ENCODE data around the gene MYRIP. TPM values are rescaled to one million over a fixed set of nuclear protein-coding genes. Genes with fewer than 3 reads are reported as not detected.

Gene MYRIP
- total and polyA plus RNA-seq, 3 donors from 2014 or later, result 2.4 to 5.8 (median 4.8) TPM

GRCh38 chr3:40098261-40098759 is 288.9 kb downstream of the MYRIP start:
- Histone ChIP-seq H3K9me3 (no peaks in the 10 kb centered on the region), H3K27me3 (no peaks in the 10 kb centered on the region), H3K27ac (no peak overlapping the region), H3K36me3 (ENCODE audit: low read depth, missing control alignments) (no peaks in the 10 kb centered on the region), H3K4me1 (no peaks in the 10 kb centered on the region), H3K4me3 (no peak overlapping the region)
- TF ChIP-seq CTCF (IDR thresholded peaks at IDR 0.05), result no peak
- no peak for TF ChIP-seq POLR2A (IDR thresholded peaks at IDR 0.05)
- intact Hi-C loops (cut with DNase I; ENCODE audit: low total_unique reads), result no loop called here
- no peak for DNase-seq

GRCh38 chr3:40099871-40100270 is 290.5 kb downstream of the MYRIP start:
- TF ChIP-seq POLR2A (IDR thresholded peaks at IDR 0.05), result no peak
- no peak for TF ChIP-seq CTCF (IDR thresholded peaks at IDR 0.05)
- Histone ChIP-seq H3K27me3 (no peaks in the 10 kb centered on the region), H3K27ac (no peak overlapping the region), H3K4me1 (no peaks in the 10 kb centered on the region), H3K9me3 (no peaks in the 10 kb centered on the region), H3K36me3 (ENCODE audit: low read depth, missing control alignments) (no peaks in the 10 kb centered on the region), H3K4me3 (no peak overlapping the region)
- 81 to 85% methylated on average over 7 of the region's 7 CpGs for WGBS, 2 donors
- DNase-seq, result no peak
- intact Hi-C loops (cut with DNase I; ENCODE audit: low total_unique reads), result no loop called here

GRCh38 chr3:40102182-40102581 is 292.8 kb downstream of the MYRIP start:
- Histone ChIP-seq H3K27me3 (no peaks in the 10 kb centered on the region), H3K27ac (no peak overlapping the region), H3K36me3 (ENCODE audit: low read depth, missing control alignments) (no peaks in the 10 kb centered on the region), H3K4me3 (no peak overlapping the region), H3K4me1 (no peaks in the 10 kb centered on the region), H3K9me3 (no peaks in the 10 kb centered on the region)
- DNase-seq, result no peak
- TF ChIP-seq POLR2A (IDR thresholded peaks at IDR 0.05) (no peak), CTCF (IDR thresholded peaks at IDR 0.05) (no peak)
- intact Hi-C loops (cut with DNase I; ENCODE audit: low total_unique reads), result no loop called here

- H3K9me3 ChIP-seq, result no peaks in the 10 kb centered on the region
- H3K4me3 ChIP-seq, result no peak overlapping the region
- DNase-seq, result no peak
- H3K27me3 ChIP-seq, result no peaks in the 10 kb centered on the region
- intact Hi-C loops (cut with DNase I; ENCODE audit: low total_unique reads), result no loop called here
- no peak overlapping the region for H3K27ac ChIP-seq
- no peaks in the 10 kb centered on the region for H3K4me1 ChIP-seq
- TF ChIP-seq CTCF (IDR thresholded peaks at IDR 0.05) (no peak), POLR2A (IDR thresholded peaks at IDR 0.05) (no peak)
- no peaks in the 10 kb centered on the region for H3K36me3 ChIP-seq (ENCODE audit: low read depth, missing control alignments)
These were observed 294.4 kb downstream of the MYRIP start for GRCh38 chr3:40103829-40104228.

GRCh38 chr3:40104441-40104840 is 295.0 kb downstream of the MYRIP start:
- H3K4me1 ChIP-seq, result no peaks in the 10 kb centered on the region
- no peaks in the 10 kb centered on the region for H3K36me3 ChIP-seq (ENCODE audit: low read depth, missing control alignments)
- 76 to 87% methylated on average over 4 of the region's 4 CpGs for WGBS, 2 donors
- no peak overlapping the region for H3K27ac ChIP-seq
- no peak for DNase-seq
- no peaks in the 10 kb centered on the region for H3K27me3 ChIP-seq
- no peak overlapping the region for H3K4me3 ChIP-seq
- intact Hi-C loops (cut with DNase I; ENCODE audit: low total_unique reads), result no loop called here
- no peaks in the 10 kb centered on the region for H3K9me3 ChIP-seq
- no peak for TF ChIP-seq POLR2A (IDR thresholded peaks at IDR 0.05)
- TF ChIP-seq CTCF (IDR thresholded peaks at IDR 0.05), result no peak

All from testis (tissue), 3 donors.